ENCODE measurements around the gene SNX2.

DNA sequence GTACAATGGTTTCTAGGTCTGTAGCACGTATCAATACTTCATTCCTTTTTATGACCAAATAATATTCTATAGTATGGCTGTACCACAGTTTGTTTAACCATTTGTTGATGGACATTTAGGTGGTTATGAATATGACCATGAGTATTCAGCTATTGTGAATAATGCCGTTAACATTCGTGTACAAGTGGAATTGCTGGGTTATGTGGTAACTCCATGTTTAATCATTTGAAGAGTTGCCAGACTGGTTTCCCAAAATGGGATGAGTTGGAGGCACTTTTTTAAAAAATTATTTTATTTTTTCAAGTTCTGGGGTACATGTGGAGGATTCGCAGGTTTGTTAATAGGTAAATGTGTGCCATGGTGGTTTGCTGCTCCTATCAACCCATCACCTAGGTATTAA is 4.6 kb downstream of the SNX2 start:
- TF ChIP-seq FOXK2 (IDR thresholded peaks at IDR 0.05) = no peak
- no peak for TF ChIP-seq BHLHE40 (IDR thresholded peaks at IDR 0.05; ENCODE audit: borderline replicate concordance)
